Fibroblast of mammary gland (primary cell): Measurements from ENCODE around the gene GPR146.

ENCODE experiments used
- DNase-seq: peaks from one replicate; pipeline ENCODE4 v3.0.0-alpha.2; 2010; ENCODE audit warnings: low read depth
- H3K4me3 ChIP-seq: 2 replicates; pipeline ENCODE4 v1.5.1; 2011; ENCODE audit warnings: low read depth, mild to moderate bottlenecking, low read length, moderate library complexity; ENCODE audit not compliant: control insufficient read depth
- TF ChIP-seq, protein P1 (sequence below): conservative IDR thresholded peaks from 2 replicates; pipeline ENCODE4 v1.5.1; 2011; ENCODE audit warnings: low read depth, low read length, inconsistent platforms; ENCODE audit not compliant: control insufficient read depth, insufficient read depth

Gene GPR146

DNA sequence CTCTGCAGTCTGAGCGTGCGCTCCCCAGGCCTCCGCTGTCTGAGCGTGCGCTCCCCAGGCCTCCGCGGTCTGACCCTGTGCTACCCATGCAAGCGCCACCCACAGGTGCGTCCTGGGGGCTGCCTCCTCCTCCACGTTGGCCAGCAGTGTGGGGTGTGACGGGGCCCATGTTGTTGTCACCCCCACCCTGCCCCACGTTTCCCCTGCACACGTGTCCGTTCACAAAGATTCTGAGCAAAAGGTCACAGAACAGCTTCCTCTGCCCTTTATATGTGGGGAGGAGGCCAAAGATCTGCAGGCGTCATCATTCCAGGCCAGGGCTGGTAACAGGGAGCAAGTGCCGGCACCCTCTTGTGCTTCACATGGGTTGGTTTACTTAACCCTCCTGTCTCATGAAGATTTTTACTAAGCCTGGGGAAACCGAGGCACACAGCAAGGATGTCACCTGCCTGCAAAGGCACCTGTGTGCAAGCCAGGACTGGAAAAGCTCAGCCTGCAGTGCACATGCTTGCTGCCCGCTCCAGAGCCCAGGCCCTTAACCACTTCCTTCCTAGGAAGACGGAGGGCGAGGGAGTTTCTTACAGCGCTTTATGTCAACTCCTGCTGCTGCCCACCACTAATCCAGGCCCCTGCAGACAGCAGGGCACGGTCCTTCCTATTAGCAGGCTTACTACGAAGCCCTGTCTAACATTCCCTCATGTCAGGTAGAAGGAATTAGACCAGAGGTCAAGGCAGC lies 4.8 kb downstream of the GPR146 start:
- no peak overlapping the region for H3K4me3 ChIP-seq
- no peak for DNase-seq
- TF ChIP-seq, protein P1, sequence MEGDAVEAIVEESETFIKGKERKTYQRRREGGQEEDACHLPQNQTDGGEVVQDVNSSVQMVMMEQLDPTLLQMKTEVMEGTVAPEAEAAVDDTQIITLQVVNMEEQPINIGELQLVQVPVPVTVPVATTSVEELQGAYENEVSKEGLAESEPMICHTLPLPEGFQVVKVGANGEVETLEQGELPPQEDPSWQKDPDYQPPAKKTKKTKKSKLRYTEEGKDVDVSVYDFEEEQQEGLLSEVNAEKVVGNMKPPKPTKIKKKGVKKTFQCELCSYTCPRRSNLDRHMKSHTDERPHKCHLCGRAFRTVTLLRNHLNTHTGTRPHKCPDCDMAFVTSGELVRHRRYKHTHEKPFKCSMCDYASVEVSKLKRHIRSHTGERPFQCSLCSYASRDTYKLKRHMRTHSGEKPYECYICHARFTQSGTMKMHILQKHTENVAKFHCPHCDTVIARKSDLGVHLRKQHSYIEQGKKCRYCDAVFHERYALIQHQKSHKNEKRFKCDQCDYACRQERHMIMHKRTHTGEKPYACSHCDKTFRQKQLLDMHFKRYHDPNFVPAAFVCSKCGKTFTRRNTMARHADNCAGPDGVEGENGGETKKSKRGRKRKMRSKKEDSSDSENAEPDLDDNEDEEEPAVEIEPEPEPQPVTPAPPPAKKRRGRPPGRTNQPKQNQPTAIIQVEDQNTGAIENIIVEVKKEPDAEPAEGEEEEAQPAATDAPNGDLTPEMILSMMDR: no peak

DNA sequence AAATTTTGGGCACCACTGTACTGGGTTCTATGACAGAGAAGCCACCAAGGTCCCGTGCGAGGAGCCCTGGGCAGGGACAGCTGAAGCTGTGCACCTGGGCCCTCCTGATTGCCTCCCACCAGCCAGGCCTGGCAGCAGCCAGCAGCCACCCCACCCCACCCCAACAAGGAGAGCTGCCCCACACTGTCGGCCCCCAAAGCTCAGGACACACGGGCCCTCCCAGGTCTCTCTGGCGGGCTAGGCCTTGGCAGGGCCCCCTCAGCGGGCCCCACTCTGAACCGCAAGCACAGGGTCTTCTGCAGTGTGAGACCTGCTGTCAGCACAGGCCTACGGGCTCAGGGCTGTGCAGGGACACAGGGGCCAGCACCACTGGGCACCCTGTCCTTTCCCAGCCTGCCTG lies 5.5 kb downstream of the GPR146 start:
- TF ChIP-seq, protein P1: no peak
- H3K4me3 ChIP-seq: no peak overlapping the region
- DNase-seq: no peak

DNA sequence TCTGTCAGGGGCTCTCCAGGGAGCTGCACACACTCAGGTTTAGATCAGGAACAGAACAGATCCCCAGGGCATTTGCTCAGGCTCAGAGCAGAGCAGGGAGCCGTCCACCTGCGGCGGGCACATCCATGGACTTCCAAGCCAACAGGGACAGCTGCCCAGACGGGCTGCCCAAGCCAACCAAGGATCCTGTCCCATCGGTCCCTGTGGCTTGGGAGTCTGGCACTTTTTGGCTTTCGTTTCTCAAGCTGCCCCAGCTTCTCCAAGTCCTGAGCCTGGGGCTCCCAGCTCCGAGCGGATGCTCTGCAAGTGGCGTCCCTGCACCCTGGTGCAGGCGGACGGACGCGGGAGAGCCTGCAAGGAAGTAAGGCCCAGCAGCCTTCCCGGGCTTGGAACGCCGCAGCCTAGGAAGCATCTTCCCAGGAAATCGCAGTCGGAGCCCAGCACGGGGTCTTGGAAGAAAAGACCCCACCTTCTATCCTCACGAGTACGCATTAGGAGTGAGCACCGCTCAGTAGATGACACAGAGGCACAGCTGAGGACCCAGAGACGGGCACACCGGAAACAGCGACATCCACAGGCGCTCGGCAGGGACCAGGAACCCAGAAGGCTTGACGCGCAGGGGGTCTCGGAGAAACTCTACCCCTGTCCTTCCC lies 6.0 kb downstream of the GPR146 start:
- no peak overlapping the region for H3K4me3 ChIP-seq
- DNase-seq: no peak
- TF ChIP-seq, protein P1: no peak

DNA sequence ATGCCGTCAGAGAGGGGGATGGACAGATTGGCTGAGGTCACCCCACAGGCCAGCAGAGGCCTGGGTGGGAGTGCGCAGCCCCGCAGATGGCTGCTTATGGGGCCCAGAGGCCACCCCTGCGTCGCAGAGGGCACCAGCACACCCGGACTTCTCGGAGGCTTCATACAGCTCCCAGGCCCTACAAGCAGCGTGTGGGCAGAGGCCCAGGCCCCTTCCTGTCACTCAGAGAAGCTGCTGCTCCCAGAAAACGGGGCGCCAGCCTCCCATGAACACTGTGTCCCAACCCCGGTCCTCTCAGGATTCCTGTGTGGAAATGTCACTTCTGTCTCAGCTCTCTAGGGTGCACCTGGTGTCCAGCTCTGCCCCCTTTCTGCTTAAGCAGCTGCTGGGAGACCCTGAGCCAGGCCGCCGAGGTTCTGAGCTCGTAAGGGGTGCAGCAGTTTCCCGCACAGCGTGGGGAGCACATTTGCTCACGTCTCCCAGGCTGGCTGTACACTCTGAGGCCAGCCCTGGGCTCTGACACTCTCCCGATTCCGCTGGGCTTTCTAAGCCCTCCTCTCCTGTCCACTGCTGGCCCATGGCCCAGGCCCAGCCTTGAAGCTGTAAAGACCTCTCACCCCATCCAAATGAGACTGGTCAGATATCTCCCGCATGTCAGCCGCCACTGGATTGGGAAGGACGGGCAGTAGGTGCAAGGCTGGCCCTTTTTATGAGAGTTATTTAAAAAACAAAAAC lies 6.8 kb downstream of the GPR146 start:
- TF ChIP-seq, protein P1: no peak
- H3K4me3 ChIP-seq: no peak overlapping the region
- no peak for DNase-seq

DNA sequence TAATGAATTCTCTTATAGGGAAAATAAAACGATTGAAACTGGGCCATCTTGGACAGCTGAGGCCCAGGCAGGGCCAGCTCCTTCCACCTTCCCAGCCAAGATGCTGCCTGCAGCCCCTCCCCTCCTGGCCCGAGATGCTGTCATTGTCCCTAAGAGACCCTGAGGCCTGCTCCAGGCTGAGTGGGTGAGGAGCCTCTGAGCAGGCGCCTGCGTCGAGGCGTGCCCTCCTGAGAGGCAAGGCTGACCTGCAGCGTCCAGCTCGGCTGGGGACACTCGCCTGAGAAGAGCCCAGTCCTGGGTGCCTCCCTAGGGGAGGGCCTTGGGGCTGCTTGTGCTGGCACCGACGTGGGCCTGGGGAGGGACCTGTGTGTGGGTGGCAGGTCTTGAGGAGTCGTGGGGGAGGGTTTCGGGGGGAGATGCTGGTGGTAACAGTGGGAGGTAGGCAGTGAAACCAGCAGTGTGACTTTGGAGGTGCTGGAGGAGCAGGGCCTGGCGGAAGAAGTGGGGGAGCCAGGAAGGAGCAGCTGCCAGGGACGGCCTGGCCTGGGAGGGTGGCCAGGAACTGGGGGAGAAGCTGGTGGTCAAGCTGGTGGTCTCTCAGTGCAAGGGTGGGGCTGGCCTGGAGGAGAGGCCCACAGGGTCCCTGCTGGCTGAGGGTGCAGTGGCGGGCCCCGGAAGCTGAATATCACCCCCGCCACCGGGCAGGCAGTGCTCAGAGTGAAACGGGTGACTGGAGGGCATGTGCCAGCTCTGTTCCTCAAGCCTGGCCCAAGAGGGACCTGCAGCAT lies 7.9 kb downstream of the GPR146 start:
- TF ChIP-seq, protein P1: no peak
- no peak overlapping the region for H3K4me3 ChIP-seq
- DNase-seq: no peak

DNA sequence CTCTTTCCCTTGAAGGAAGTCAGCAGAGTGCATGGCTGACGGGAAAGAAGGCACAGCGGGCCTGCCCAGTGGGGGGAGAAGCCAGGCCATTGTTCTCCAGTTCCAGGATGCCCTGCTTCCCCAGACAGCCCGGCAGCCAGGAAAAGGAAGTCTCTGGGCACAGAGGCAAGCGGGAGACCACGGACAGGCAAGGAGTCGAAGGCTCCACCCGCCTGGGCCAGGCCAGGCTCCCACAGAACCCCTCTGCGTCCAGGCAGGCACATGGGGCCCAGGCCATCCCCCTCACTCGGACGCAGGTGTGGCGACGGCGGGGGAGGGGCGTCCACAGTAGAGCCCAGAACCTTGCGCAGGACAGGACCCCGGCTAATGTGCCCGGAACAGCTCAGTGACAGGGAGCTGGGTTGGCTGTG lies 8.7 kb downstream of the GPR146 start:
- DNase-seq: no peak
- H3K4me3 ChIP-seq: no peak overlapping the region
- TF ChIP-seq, protein P1: no peak
